GM12873 (cell line): ENCODE results near the gene GTF2B.

Experiments
- CTCF ChIP-seq: IDR thresholded peaks from 2 replicates; pipeline ENCODE4 v1.5.1; 2012; ENCODE audit warnings: low read depth, mild to moderate bottlenecking, moderate library complexity, low read length, control low read depth; ENCODE audit not compliant: insufficient read depth; ENCODE audit errors: missing control alignments

GTF2B gene

GRCh38 chr1:88891318-88891950, at the start of gene GTF2B:
Gene GTF2B (minus strand): TSS chr1:88891567. CDS start chr1:88891499, 68 bp downstream.
- TF ChIP-seq CTCF: no peak

GRCh38 chr1:88936760-88937342, 45.5 kb upstream of the GTF2B start:
- no peak for TF ChIP-seq CTCF

GRCh38 chr1:88936223-88936523, 44.8 kb upstream of the GTF2B start:
- TF ChIP-seq CTCF: no peak

GRCh38 chr1:88935522-88936222, 44.3 kb upstream of the GTF2B start:
- TF ChIP-seq CTCF: peak; percentile 61

GRCh38 chr1:88923224-88923623, 31.9 kb upstream of the GTF2B start:
- no peak for TF ChIP-seq CTCF

- no peak for TF ChIP-seq CTCF
Observed at GRCh38 chr1:88922214-88922613, 30.8 kb upstream of the GTF2B start.

- no peak for TF ChIP-seq CTCF
Observed at GRCh38 chr1:88920845-88921244, 29.5 kb upstream of the GTF2B start.
